Breast epithelium (tissue), 4 donors: ENCODE results near the gene ZFYVE9. TPM values are rescaled to one million over a fixed set of nuclear protein-coding genes. Genes with fewer than 3 reads are reported as not detected.

Source experiments
- DNase-seq, 2 donors: peaks; one replicate each; pipeline ENCODE4 v3.0.0-alpha.2; 2019; ENCODE audit warnings: low spot score in 2 of 2
- H3K27ac ChIP-seq, 2 donors: fragments of 200-600 bp; sonication (generic) in 1 of 2; one replicate each; pipeline ENCODE4 v1.5.1; 2016 to 2019; ENCODE audit warnings: mild to moderate bottlenecking in 1 of 2
- H3K27me3 ChIP-seq, 2 donors: fragments of 200-600 bp; sonication (generic) in 1 of 2; one replicate each; pipeline versions ENCODE4 v1.5.1 to v1.6.0; 2017 to 2019; ENCODE audit warnings: control low read depth in 1 of 2, mild to moderate bottlenecking in 1 of 2
- H3K36me3 ChIP-seq: fragments of 200-600 bp; one replicate; pipeline ENCODE4 v1.5.1; 2019
- H3K4me1 ChIP-seq, 2 donors: fragments of 200-600 bp; sonication (generic); one replicate each; pipeline ENCODE4 v1.5.1; 2016 to 2019; ENCODE audit warnings: control low read depth in 1 of 2
- H3K4me3 ChIP-seq, 3 donors: fragments of 200-600 bp; sonication (generic); 1 replicate in 2 of 3; 2 replicates in 1 of 3; pipeline ENCODE4 v1.5.1; 2016 to 2019; ENCODE audit warnings: mild to moderate bottlenecking in 3 of 3, moderate library complexity in 2 of 3
- H3K9me3 ChIP-seq, 2 donors: fragments of 200-600 bp; sonication (generic) in 1 of 2; one replicate each; pipeline ENCODE4 v1.5.1; 2016 to 2019; ENCODE audit warnings: control low read depth in 1 of 2
- POLR2A ChIP-seq: fragments of 450-650 bp; IDR thresholded peaks from one replicate; pipeline ENCODE4 v1.6.1; 2016; ENCODE audit warnings: antibody characterized with exemption, mild to moderate bottlenecking, moderate library complexity
- POLR2AphosphoS5 ChIP-seq, 3 donors: sonication (generic); formaldehyde crosslinking; IDR thresholded peaks; one replicate each; pipeline ENCODE4 v1.6.1; 2017; ENCODE audit warnings: antibody characterized with exemption in 3 of 3
- intact Hi-C: fragments of 100-400 bp; cut with DNase I; formaldehyde crosslinking; loops from one replicate; pipeline ENCODE4 v1.15.1; 2023; ENCODE audit warnings: low total_unique reads
- total RNA-seq, 3 donors: library from RNA; depleted of rRNA; stranded (reverse); fragments of >200 nt; gene quantifications; one replicate each; pipeline ENCODE4 v1.1.0, GENCODE V29; 2016
- TF ChIP-seq, protein P1 (sequence below), 3 donors: fragments of 450-650 bp; IDR thresholded peaks; one replicate each; pipeline ENCODE4 v1.5.1; 2016 to 2017; ENCODE audit warnings: antibody characterized with exemption in 3 of 3, mild to moderate bottlenecking in 3 of 3, moderate library complexity in 3 of 3

The ZFYVE9 gene
- total RNA-seq, 3 donors from 2014 or later, result 31.1 to 44.3 (median 32.8) TPM

DNA sequence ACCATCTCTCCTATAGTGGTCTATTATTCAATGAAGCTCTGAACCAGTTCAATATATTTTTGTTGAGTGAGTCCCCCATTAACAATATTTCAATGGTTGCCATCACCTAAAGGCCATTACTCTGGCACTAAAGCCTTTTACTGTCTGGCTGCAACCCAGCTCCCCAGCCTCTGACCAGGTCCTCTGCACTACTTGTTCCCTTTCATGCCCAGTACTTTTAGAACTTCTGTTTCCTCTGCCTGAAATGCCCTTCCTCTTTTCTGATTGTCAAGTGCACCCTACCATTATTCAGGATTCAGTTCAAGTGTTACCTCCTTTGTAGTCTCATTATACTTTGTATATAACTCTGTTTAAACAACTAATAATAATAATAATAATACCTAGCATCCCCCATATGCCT lies 30.4 kb upstream of the ZFYVE9 start:
- H3K27ac ChIP-seq, result no peak overlapping the region
- TF ChIP-seq POLR2AphosphoS5 (IDR thresholded peaks at IDR 0.05) (no peak), POLR2A (no peak)
- TF ChIP-seq, protein P1, sequence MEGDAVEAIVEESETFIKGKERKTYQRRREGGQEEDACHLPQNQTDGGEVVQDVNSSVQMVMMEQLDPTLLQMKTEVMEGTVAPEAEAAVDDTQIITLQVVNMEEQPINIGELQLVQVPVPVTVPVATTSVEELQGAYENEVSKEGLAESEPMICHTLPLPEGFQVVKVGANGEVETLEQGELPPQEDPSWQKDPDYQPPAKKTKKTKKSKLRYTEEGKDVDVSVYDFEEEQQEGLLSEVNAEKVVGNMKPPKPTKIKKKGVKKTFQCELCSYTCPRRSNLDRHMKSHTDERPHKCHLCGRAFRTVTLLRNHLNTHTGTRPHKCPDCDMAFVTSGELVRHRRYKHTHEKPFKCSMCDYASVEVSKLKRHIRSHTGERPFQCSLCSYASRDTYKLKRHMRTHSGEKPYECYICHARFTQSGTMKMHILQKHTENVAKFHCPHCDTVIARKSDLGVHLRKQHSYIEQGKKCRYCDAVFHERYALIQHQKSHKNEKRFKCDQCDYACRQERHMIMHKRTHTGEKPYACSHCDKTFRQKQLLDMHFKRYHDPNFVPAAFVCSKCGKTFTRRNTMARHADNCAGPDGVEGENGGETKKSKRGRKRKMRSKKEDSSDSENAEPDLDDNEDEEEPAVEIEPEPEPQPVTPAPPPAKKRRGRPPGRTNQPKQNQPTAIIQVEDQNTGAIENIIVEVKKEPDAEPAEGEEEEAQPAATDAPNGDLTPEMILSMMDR (IDR thresholded peaks at IDR 0.05), result no peak
- H3K4me1 ChIP-seq, result no peaks in the 10 kb centered on the region
- no peaks in the 10 kb centered on the region for H3K27me3 ChIP-seq
- no peaks in the 10 kb centered on the region for H3K36me3 ChIP-seq
- intact Hi-C loops, result no loop called here
- no peak overlapping the region for H3K4me3 ChIP-seq
- no peak for DNase-seq
- H3K9me3 ChIP-seq, result no peaks in the 10 kb centered on the region

DNA sequence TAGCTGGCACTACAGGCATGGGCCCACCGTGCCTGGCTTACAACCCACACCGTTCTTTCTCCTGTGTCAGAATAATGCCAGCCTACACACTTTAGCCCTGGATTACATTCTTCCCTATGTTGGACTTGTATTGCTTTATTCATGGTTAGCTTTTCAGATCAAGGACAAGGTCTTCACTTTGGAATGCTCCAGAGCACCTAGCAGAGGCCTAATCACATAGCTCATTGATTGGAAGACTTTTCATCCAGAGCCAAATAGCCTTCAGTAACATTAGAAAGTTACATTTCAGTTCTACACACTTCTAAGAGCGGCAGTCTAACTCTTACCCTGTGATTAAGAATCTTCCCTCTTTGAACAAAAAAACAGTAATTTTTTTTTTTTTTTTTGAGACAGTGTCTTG lies 29.4 kb upstream of the ZFYVE9 start:
- no peaks in the 10 kb centered on the region for H3K27me3 ChIP-seq
- no peak overlapping the region for H3K4me3 ChIP-seq
- H3K4me1 ChIP-seq, result no peaks in the 10 kb centered on the region
- no peak for DNase-seq
- H3K9me3 ChIP-seq, result no peaks in the 10 kb centered on the region
- TF ChIP-seq POLR2A (no peak), POLR2AphosphoS5 (IDR thresholded peaks at IDR 0.05) (no peak)
- TF ChIP-seq, protein P1 (IDR thresholded peaks at IDR 0.05), result no peak
- intact Hi-C loops, result no loop called here
- no peak overlapping the region for H3K27ac ChIP-seq
- H3K36me3 ChIP-seq, result no peaks in the 10 kb centered on the region

DNA sequence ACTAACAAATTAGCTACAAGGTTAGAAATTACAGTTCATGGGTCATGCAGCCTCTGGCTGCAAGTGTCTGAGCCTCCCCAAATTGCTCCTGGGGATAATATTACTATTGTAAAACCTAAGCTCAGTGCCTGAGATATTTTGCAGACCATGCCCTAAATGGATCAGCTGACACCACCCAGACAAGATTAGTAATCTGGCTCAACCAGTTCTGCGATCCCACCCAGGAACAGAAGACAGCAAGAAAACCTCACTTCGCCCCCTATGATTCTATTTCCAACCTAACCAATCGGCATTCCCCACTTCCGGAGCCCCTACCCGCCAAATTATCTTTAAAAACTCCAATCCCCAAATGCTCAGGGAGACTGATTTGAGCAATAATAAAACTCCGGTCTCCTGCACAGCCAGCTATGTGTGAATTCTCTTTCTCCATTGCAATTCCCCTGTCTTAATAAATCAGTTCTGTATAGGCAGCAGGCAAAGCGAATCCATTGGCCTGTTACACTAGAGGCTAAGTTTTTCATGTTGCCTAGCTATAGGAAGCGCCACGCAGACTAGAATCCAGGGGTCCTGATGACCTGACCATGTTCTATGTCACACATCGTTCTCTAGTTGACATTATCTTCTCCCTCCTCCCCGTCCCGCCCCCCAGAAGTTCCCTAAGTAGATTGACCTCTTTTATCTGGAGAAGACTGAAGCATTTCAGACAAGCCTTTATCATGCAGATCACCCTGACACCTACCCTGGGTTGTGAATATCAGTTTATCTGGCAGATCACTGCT lies 22.4 kb upstream of the ZFYVE9 start:
- intact Hi-C loops, result no loop called here

DNA sequence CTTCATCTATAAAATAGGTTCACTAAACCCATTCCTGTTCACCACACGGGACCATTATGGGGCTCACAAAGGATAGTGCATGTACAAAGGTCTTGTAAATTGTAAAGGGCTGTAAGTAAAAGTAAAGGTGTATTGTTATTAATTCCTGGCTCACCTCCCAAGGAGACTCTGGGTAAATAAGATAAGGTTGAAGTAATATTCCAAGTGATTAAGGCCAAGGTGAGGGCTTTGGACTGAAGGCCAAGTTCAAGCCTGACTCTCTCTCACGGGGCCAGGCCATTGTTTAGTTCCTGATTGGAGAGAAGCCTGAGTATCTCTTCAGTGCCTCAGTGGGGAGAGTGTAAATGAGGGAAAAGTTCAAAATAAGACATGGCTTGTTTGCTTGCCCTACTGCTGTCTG lies 19.5 kb upstream of the ZFYVE9 start:
- no peaks in the 10 kb centered on the region for H3K27me3 ChIP-seq
- H3K36me3 ChIP-seq, result no peaks in the 10 kb centered on the region
- H3K9me3 ChIP-seq, result no peaks in the 10 kb centered on the region
- TF ChIP-seq, protein P1 (IDR thresholded peaks at IDR 0.05), result no peak
- TF ChIP-seq POLR2A, result no peak
- TF ChIP-seq POLR2AphosphoS5 (IDR thresholded peaks at IDR 0.05), result no peak
- intact Hi-C loops, result no loop called here
- no peak overlapping the region for H3K27ac ChIP-seq
- no peak for DNase-seq
- no peak overlapping the region for H3K4me3 ChIP-seq
- no peaks in the 10 kb centered on the region for H3K4me1 ChIP-seq

More for the DNA sequence above, 22.4 kb upstream of the ZFYVE9 start:
- Histone ChIP-seq H3K9me3 (no peaks in the 10 kb centered on the region), H3K4me1 (no peaks in the 10 kb centered on the region), H3K36me3 (no peaks in the 10 kb centered on the region), H3K27me3 (no peaks in the 10 kb centered on the region), H3K27ac (no peak overlapping the region), H3K4me3 (no peak overlapping the region)
- no peak for DNase-seq
- no peak for TF ChIP-seq POLR2AphosphoS5 (IDR thresholded peaks at IDR 0.05)
- no peak for TF ChIP-seq POLR2A
- TF ChIP-seq, protein P1 (IDR thresholded peaks at IDR 0.05), result no peak

DNA sequence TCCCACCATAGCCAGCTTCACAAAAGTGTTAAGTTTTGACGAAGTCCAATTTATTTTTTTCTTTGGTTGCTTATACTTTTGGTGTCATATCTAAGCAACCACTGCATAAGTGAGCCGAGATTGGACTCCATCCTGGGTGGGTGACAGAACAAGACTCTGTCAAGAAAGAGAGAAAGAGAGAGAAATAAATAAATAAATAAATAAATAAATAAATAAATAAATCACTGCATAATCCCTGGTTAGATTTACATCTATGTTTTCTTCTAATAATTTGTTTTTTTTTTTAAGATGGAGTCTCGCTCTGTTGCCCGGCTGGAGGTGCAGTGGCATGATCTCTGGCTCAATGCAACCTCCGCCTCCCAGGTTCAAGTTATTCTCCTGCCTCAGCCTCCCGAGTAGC lies 18.3 kb upstream of the ZFYVE9 start:
- Histone ChIP-seq H3K4me1 (no peaks in the 10 kb centered on the region), H3K36me3 (no peaks in the 10 kb centered on the region), H3K27ac (no peak overlapping the region), H3K9me3 (no peaks in the 10 kb centered on the region), H3K4me3 (no peak overlapping the region), H3K27me3 (no peaks in the 10 kb centered on the region)
- TF ChIP-seq POLR2A (no peak), POLR2AphosphoS5 (IDR thresholded peaks at IDR 0.05) (no peak)
- TF ChIP-seq, protein P1 (IDR thresholded peaks at IDR 0.05), result no peak
- intact Hi-C loops, result no loop called here
- DNase-seq, result no peak
